CD1c-positive myeloid dendritic cell (primary cell): Measurements from ENCODE around the gene PTPRZ1.

Experiments
- DNase-seq: peaks from one replicate; pipeline ENCODE4 v3.0.0-alpha.2; 2016; ENCODE audit errors: extremely low spot score

Gene PTPRZ1

GRCh38 chr7:122055073-122055472, 182.1 kb downstream of the PTPRZ1 start:
- no peak for DNase-seq

DNA sequence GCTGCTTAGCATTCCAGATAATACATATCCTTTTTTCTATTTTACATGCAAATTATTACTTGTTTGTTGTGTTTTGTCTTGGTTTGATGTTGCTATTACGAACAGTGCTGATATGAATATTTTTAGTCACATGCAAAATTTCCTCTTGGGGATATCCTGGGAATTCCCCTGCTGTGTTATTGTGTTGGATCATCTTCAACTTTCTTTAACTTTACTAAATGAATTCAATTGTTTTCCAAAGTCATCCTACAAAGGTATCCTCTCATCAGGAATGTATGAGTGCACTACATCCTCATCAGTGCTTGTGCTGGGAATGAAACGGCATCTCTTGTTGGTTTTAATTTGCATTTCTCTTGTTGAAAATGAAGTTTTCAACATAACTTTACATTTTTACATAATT, 184.0 kb downstream of the PTPRZ1 start:
- DNase-seq, result no peak

DNA sequence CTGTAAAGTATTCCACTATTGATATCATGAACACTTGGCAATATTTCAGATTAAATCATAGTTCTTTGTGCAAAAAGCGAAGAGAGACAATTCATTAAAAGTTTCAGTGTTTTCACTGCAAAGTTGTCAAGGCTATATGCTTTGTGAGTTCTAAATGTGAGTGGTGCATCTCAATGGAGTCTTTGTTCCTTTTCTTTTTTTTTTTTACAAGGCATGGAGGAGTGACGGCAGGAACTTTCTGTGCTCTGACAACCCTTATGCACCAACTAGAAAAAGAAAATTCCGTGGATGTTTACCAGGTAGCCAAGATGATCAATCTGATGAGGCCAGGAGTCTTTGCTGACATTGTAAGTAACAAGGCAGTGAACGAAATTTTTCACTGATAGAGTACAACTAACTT, 186.6 kb downstream of the PTPRZ1 start:
- DNase-seq, result no peak

GRCh38 chr7:122063146-122063545, 190.2 kb downstream of the PTPRZ1 start:
- no peak for DNase-seq

DNA sequence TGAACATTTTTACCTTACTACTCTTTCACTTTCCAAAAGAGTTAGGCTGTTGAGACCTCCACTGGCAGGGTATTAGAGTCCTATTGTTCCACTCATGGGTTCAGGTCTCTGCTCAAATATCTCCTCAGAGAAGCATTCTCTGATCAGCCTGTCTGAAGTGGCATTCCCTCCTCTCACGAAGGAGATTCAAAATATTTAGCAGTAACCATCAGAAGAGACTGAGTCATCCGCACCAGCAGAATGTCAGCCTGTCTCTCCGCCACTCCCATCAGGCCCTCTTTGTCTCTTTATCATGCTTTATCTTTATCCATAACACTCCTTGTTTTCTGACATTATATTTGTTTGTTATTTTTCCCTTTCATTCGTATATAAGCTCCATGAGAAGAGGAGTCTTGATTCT, 192.0 kb downstream of the PTPRZ1 start:
- no peak for DNase-seq

DNA sequence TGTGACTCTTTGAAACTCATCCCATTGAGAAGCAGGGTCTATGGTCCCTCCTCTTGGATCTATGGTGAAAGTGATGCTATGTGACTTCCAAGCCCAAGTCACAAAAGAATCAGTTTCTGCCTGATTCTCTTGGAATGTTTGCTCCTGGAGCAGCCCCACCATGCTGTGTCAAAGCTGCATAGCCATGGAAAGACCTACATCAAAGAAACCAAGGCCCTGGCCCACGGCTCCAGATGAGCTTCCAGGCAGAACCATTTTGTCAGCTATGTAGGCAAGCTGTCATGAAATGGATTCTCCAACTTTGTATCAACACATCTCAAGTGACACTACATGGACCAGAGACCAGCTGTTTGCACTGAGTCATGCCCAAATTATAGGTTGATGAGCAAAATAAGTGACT, 194.1 kb downstream of the PTPRZ1 start:
- no peak for DNase-seq

DNA sequence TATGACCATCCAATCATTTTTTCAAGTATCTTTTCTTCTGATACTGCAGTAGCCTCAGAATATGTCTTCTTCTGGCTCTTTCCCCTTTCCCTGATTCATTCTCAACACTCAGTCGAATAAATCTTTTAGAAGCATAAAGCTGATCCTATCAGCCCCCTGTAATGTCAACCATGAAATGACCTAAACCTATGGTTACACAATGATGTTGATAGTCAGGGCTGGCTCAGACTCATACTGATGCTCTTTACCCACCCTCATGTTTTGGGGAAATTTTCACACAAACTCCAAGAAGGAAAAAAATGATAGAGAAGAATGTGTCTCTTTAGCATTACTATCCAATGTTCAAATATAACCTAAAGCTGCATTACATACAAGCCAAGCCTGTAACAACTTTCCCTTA, 195.1 kb downstream of the PTPRZ1 start:
- DNase-seq, result no peak

- DNase-seq, result no peak
These were observed 196.0 kb downstream of the PTPRZ1 start for GRCh38 chr7:122068999-122069398.

DNA sequence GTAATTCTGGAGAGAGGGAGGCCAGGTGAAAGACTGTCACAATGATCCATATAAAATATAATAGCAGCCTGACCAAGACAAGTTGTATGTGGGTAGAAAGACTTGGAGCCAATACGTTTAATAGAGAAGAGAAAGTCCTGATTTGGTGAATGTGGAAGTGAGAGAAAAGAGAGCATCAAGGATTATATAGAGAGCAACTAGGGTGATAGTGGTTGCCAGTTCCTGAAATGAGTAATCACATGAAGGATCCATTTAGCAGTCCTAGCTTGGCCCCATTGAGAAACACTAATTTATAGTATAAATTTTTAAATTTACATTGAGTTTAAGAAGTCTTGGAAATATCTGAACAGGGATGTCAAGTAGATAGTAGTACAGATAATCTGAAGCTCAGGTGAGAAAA, 197.1 kb downstream of the PTPRZ1 start:
- DNase-seq, result no peak

GRCh38 chr7:122070834-122071233, 197.9 kb downstream of the PTPRZ1 start:
- no peak for DNase-seq

DNA sequence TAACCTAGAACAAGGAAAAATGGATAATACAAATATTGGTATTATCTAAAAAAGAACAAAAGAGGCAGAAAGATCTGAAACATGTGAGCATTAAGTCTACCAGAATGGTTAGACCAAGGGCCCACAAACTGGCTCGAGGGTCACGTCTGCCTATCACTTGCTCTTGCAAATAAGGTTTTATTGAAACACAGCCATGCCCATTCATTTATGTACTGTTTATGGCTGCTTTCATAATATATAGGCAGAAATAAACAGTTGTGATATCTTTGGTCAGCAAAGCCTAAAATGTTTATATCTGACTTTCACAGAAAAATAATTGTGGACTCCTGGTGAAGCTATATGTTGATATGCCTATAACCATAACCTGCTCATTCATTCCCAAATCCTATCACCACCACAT, 199.3 kb downstream of the PTPRZ1 start:
- no peak for DNase-seq

GRCh38 chr7:122072924-122073599, 200.1 kb downstream of the PTPRZ1 start:
- no peak for DNase-seq

DNA sequence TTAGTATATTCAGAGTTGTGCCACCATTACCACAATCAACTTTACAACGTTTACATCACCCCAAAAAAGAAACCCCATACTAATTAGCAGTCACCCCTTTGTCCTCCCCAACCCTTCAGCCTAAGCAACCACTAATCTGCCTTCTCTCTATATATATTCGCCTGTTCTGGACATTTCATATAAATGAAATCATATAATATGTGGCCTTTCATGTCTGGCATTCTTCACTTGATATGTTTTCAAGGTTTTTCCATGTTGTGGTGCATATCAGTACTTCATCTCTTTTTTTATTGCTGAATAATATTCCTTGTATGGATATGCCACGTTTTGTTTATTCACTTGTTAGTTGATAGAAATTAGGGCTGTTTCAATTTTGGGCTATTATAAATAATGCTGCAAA, 200.7 kb downstream of the PTPRZ1 start:
- no peak for DNase-seq

GRCh38 chr7:122082160-122082559, 209.2 kb downstream of the PTPRZ1 start:
- DNase-seq, result no peak

DNA sequence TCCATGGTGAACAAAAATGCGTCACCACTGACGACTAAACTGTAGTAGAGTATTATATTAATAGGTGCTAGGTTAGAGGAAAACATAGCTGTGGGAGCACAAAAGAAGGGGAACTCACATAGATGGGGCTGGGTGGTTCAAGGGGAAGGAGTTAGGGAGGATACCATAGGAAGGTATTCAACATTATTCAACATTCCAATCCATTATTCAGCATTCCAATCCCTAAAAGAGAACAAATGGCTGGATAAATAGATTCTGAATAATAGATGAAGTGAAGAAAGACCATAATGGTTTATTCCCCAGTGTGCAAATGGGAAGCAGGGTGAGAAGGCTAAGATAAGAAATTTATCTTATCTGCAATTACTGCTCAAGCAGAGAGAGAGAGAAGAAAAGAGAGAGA, 209.7 kb downstream of the PTPRZ1 start:
- no peak for DNase-seq

DNA sequence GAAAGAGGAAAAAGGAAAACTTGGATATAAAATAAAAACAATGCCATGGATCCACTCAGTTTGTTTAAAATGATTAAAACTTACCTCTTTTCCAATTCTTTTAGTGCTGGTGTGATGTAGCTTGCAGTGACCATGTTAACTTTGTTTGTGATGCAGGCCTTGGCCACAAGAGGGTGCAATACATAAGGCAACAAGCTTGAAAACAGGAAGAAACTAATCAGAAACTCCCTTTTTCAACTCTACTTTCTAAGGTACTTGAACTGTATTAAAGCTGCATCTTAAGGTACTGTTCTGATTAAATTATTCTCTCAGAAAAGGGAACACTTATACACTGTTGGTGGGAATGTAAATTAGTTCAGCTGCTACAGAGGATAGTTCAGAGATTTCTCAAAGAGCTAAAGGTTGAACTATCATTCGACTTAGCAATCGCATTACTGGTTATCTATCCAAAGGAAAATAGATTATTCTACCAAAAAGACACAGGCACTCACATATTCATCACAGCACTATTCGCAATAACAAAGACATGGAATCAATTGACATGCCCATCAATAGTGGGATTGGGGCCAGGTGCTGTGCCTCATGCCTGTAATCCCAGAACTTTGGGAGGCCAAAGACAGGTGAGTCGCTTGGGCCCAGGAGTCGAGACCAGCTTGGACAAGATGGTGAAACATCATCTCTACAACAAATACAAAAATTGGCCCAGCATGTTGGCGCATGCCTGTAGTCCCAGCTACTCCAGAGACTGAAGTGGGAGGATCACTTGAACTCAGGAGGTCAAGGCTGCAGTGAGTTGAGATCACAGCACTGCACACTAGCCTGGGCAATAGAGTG, 220.2 kb downstream of the PTPRZ1 start:
- DNase-seq, result peak; percentile 69

DNA sequence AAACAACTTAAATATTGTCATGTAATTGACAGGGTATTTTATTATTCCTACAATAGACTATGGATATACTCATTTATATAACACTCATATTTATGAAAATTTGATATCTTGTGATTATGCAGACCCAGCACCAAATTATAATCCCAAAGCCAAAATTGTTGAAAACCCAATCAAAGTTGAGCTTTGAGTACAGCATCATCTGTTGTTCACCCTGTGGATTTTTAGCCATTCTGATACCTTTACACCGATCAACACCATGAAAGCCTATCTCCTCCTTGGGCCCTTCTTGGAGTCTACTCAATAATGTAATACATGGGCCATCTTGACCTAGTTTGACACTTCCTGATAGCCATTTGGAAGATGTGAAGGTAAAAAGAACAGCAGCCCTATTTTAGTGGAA, 221.6 kb downstream of the PTPRZ1 start:
- DNase-seq, result no peak

DNA sequence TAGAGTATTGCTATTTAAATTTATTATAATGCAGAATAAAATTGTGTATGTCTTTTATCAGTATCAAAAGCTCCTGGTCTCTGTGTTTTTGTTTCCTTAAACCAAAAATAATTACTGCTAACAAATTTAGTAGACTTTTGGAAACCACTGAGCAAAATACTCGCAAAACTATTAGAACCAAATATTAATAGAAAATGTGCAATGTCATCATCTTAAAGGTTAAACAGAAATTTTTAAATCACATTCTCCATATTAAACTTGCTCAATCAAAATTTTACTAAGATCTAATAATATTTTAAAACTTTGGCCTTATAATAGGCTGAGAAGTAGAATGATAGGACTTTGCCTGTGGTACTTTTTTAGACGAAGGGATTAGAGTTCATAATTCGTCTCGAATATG, 222.7 kb downstream of the PTPRZ1 start:
- DNase-seq, result no peak

- DNase-seq, result no peak
These were observed 227.1 kb downstream of the PTPRZ1 start for GRCh38 chr7:122100021-122100420.

GRCh38 chr7:122103064-122103463, 230.1 kb downstream of the PTPRZ1 start:
- DNase-seq, result no peak
